GM18520 (cell line): Measurements from ENCODE around the gene ATG5.
"Not testable (repeated sequence)": the region's sequence is repeated elsewhere in the genome, so short reads cannot be mapped to it uniquely, and the experiment has no call there.

ENCODE experiments used
- ATAC-seq: cut with Tn5 transposase; IDR thresholded peaks from one replicate; pipeline ENCODE4 v1.9.1; 2021; ENCODE audit not compliant: unreplicated experiment

Gene ATG5

DNA sequence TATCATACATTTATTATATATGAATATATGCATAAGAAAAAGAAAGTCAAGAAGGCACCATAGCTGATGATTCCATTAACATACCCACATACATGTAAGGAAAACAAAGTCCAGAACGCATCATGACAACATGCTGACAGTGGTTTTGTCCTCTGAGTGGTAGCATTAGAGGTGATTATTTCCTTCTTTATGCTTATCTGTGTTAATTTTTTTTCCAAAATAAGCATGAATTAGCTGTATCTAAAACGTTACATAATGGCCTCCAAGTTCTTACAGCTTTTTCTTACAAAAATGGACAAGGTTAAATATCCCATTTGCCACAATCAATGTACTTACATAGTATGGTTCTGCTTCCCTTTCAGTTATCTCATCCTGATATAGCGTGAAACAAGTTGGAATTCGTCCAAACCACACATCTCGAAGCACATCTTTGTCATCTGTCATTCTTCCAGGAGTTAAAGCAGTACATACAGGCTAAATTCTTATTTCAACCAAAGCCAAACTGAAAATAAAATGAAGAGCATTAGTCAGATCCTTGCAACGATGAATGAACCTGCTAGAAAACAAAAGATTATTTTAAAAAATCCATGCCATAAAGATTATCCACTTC lies 9.7 kb downstream of the ATG5 start:
- ATAC-seq: no peak

GRCh38 chr6:106309766-106310373 lies 15.7 kb downstream of the ATG5 start:
- no peak for ATAC-seq

- ATAC-seq: no peak
Observed at GRCh38 chr6:106308985-106309384, 16.6 kb downstream of the ATG5 start.

DNA sequence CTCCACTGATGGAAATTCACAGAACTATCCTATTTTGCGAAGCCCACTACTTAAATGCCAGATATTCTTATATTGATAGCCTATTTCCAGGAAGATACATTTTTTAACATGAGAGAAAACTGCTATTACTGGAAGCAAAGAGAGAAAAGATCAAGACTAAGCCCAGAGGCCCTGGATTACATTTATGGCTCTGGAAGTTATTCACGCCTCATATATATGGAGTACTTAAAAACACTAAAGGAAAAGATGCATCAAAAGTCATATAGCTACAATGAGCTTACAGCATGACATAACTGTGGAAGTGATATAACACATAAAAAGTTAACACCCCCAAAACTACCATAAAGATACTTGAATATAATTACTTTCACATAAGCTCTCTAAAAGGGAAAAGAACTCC lies 19.8 kb downstream of the ATG5 start:
- no peak for ATAC-seq

DNA sequence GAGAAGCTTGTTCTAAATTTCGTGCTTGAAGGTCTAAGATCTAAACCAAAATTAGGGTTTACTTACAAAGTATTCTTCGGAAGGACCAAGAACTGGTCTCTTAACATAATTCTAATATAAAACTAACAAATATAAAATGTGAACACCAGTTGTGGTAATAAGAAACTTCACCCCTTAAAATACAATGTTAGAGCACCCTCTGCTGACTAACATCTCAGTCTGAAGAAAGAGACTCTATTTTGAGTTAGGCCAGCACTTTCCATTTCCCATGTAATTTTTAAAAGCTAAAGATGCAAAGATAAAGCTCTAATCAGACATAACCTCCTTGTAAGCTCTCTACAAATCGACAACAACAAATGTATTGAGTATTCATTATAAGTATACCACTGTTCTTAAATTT lies 24.6 kb downstream of the ATG5 start:
- no peak for ATAC-seq

DNA sequence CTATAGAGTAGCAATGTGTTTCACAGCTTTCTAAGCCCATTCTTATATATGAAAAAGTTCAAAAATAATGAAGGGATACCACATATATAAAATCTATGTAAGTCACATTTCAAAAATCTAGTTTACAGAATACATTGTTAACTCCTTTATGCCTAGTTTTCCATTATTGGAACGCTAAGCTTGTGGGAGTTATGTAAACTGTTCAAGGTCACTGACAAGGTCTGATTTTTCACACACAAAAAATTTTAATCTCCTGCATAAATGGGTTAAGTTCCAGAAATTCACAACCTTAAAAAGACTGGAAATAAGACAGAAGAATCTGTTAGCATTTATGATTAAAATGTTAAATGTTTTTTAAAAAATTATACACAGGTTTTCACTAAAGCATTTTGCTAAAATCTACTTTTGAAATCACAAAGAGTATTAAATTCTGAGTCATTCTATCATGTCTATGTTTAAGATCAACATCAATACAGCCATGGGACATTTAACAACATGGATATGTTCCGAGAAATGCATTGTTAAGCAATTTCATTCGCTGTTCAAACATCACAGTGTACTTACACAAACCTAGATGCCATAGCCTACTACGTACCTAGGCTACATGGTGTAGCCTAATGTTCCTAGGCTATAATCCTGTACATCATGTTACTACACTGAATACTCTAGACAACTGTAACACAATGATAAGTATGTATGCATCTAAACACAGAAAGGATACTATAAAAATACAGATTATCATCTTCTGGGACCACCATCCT lies 25.4 kb downstream of the ATG5 start:
- no peak for ATAC-seq

- ATAC-seq: no peak
Observed at GRCh38 chr6:106293116-106293515, 32.4 kb downstream of the ATG5 start.

- ATAC-seq: no peak
Observed at GRCh38 chr6:106290954-106291353, 34.6 kb downstream of the ATG5 start.

GRCh38 chr6:106290032-106290431 lies 35.5 kb downstream of the ATG5 start:
- ATAC-seq: no peak

GRCh38 chr6:106287215-106287614 lies 38.3 kb downstream of the ATG5 start:
- ATAC-seq: no peak

- ATAC-seq: no peak
Observed at GRCh38 chr6:106286746-106287145, 38.8 kb downstream of the ATG5 start.

- ATAC-seq: no peak
Observed at GRCh38 chr6:106283481-106283880, 42.1 kb downstream of the ATG5 start.

DNA sequence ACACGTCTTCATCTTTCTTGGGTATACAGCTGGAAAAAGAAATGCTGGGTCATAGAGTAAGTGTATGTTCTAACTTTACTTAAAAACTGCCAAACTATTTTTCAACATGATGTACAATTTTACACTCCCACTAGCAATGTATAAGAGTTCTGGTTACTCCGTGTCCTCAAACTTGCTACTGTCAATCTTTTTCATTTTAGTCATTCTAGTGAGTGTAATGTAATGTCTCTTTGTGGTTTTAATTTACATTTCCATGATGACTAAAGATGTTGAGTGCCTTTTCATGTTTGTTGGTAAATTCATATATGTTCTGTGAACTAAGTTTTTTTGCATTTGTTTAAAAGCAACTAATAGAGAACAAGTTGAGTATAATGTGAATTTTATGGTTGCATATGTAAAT lies 43.9 kb downstream of the ATG5 start:
- ATAC-seq: no peak

DNA sequence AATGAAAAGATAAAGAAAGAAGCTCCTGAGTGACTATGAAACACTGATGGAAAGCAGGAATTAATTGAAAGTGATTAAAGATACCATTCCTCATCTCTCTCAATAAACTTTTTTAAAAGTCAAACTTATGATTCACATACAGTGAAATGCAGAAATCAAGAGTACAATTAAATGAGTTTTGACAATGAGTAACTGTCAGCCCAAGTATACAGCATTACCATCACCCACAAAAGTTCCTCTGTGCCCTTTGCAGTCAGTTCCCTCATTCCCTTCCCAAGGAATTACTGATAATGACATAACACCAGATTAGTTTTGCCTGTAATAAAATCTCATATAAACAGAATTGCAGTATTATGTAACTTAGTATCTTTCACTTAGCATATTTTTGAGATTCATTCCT lies 44.5 kb downstream of the ATG5 start:
- ATAC-seq: no peak

DNA sequence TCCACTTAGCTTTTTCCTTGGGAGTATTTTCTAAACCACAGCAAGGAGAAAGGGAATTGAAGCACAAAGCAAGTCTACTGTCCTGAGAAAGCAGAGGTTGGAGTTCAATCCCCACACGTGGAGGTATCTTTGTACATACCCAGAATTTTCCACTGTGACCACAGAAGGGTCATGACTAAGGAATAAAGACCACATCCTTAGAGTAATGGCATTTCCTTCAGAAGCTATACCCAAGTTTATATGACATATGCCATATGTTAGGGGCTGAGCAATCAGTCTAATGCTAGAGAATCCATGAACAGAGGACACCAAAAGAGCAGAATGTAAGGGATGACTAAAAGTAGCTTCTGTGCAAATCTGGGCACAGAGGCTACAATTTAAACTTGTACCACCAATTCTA lies 46.4 kb downstream of the ATG5 start:
- ATAC-seq: no peak

GRCh38 chr6:106275692-106276091 lies 49.9 kb downstream of the ATG5 start:
- ATAC-seq: no peak

DNA sequence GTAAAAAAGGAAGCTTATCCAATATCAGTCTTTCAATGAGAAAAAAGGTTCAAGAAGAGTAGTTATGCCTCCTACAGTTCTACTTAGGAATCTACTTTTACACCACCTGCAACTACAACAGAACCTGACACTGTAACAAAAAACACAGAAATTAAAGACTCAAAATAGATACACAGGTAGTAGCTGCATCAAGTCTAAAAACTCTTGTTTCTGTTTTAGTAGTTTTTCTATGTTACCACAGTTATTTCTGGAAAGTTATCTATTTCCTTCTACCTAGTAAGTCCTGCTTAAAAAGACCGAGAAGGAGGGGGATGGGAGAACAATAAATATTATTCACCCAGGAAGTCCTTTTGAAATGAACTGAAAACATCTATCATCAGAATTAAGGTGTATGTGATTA lies 52.5 kb downstream of the ATG5 start:
- ATAC-seq: no peak

DNA sequence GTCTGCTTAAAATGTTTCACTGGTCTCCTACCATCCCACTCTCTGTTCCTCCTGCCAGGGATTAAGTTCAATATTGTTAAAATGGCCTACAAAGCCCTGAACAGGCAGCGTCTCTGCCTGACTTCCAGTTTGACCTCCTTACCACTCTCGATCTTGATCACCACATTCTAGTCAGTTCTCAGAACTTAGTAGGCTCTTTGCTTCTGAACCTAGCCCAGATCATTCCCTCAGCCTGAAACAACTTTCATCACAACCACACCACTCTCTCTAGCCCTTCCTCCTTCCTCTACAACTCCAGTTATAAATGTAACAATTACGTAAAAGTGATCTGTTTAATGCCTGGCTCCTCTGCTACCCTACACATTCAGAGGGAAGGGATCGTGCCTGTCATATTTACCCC lies 53.3 kb downstream of the ATG5 start:
- no peak for ATAC-seq

DNA sequence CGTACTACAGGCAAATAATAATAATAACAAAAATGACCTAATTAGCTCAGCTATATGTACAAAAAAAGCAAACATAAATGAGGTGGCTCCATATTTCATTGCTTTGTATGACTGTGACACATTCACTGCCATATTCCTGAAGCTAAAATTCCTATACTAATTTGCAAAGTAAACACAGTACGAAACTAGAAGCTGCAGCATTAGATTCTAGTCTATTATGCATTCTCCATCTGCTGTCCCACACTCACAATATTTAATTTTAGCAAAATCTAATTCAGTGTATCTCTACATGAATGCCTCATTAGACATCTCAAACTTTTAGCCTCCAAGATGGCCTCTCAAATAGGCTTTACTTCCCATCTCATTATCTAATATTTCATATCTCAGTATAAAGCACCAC lies 55.1 kb downstream of the ATG5 start:
- no peak for ATAC-seq

DNA sequence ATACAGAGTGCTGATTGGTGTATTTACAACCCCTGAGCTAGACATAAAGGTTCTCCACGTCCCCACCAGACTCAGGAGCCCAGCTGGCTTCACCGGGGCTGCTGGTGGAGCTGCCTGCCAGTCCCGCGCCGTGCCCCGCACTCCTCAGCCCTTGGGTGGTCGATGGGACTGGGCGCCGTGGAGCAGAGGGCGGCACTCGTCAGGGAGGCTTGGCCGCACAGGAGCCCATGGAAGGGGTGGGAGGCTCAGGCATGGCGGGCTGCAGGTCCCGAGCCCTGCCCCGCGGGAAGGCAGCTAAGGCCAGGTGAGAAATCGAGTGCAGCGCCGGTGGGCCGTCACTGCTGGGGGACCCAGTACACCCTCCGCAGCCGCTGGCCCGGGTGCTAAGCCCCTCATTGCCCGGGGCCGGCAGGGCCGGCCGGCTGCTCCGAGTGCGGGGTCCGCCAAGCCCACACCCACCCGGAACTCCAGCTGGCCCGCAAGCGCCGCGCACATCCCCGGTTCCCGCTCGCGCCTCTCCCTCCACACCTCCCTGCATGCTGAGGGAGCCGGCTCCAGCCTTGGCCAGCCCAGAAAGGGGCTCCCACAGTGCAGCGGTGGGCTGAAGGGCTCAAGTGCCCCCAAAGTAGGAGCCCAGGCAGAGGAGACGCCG lies 56.2 kb downstream of the ATG5 start:
- not testable (repeated sequence) for ATAC-seq

- ATAC-seq: not testable (repeated sequence)
Observed at GRCh38 chr6:106268500-106268899, 57.1 kb downstream of the ATG5 start.

DNA sequence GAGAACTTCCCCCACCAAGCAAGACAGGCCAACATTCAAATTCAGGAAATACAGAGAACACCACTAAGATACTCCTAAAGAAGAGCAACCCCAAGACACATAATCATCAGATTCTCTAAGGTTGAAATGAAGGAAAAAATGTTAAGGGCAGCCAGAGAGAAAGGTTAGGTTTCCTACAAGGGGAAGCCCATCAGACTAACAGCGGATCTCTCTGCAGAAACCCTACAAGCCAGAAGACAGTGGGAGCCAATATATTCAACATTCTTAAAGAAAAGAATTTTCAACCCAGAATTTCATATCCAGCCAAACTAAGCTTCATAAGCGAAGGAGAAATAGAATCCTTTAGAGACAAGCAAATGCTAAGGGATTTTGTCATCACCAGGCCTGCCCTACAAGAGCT lies 61.1 kb downstream of the ATG5 start:
- not testable (repeated sequence) for ATAC-seq
